ENCODE results near the gene SCGB1C1.

The SCGB1C1 gene

GRCh38 chr11:203945-204586, 11.2 kb downstream of the SCGB1C1 start:
- Histone ChIP-seq H3K36me3 (ENCODE audit: low read length) (no peaks in the 10 kb centered on the region), H3K79me2 (ENCODE audit: insufficient read depth, low read length) (peaks cover 15% of the 10 kb centered on the region), H4K20me1 (ENCODE audit: low read depth, low read length) (no peaks in the 10 kb centered on the region), H3K9me3 (ENCODE audit: insufficient read depth, low read length) (no peaks in the 10 kb centered on the region), H3K4me2 (ENCODE audit: low read depth, low read length, poor library complexity, severe bottlenecking) (no peak overlapping the region), H3K27ac (ENCODE audit: low read depth, low read length) (no peak overlapping the region), H3K9me2 (replicated peaks; ENCODE audit: insufficient read depth, low read length) (no peaks in the 10 kb centered on the region), H3K9ac (ENCODE audit: low read length) (no peak overlapping the region), H3K27me3 (ENCODE audit: low read length) (no peaks in the 10 kb centered on the region), H2AFZ (ENCODE audit: low read depth, low read length, severe bottlenecking) (no peak overlapping the region), H3K4me3 (ENCODE audit: insufficient read depth, low read length, poor library complexity, severe bottlenecking) (no peak overlapping the region), H3F3A (ENCODE audit: insufficient read depth) (peaks cover 9% of the 10 kb centered on the region)
- TF ChIP-seq CTCF (IDR thresholded peaks at IDR 0.05; ENCODE audit: insufficient read depth, low read length, poor library complexity, severe bottlenecking) (no peak), EZH2phosphoT487 (conservative IDR thresholded peaks at IDR 0.05; ENCODE audit: low read length) (no peak)

GRCh38 chr11:204587-205109, 11.8 kb downstream of the SCGB1C1 start:
- Histone ChIP-seq H3F3A (ENCODE audit: insufficient read depth) (peaks cover 9% of the 10 kb centered on the region), H3K9me2 (replicated peaks; ENCODE audit: insufficient read depth, low read length) (no peaks in the 10 kb centered on the region), H2AFZ (ENCODE audit: low read depth, low read length, severe bottlenecking) (no peak overlapping the region), H3K27me3 (ENCODE audit: low read length) (no peaks in the 10 kb centered on the region), H4K20me1 (ENCODE audit: low read depth, low read length) (no peaks in the 10 kb centered on the region), H3K36me3 (ENCODE audit: low read length) (no peaks in the 10 kb centered on the region), H3K9ac (ENCODE audit: low read length) (no peak overlapping the region), H3K79me2 (ENCODE audit: insufficient read depth, low read length) (peaks cover 20% of the 10 kb centered on the region), H3K4me2 (ENCODE audit: low read depth, low read length, poor library complexity, severe bottlenecking) (no peak overlapping the region), H3K4me3 (ENCODE audit: insufficient read depth, low read length, poor library complexity, severe bottlenecking) (no peak overlapping the region), H3K9me3 (ENCODE audit: insufficient read depth, low read length) (no peaks in the 10 kb centered on the region), H3K27ac (ENCODE audit: low read depth, low read length) (no peak overlapping the region)
- TF ChIP-seq CTCF (IDR thresholded peaks at IDR 0.05; ENCODE audit: insufficient read depth, low read length, poor library complexity, severe bottlenecking) (no peak), EZH2phosphoT487 (conservative IDR thresholded peaks at IDR 0.05; ENCODE audit: low read length) (no peak)

- H3K4me2 ChIP-seq (ENCODE audit: low read depth, low read length, poor library complexity, severe bottlenecking): peak overlapping the region; percentile 75
- H3K79me2 ChIP-seq (ENCODE audit: insufficient read depth, low read length): peaks cover 28% of the 10 kb centered on the region
- H3K9ac ChIP-seq (ENCODE audit: low read length): 0 out of 2 replicates have a peak overlapping the region, but pooled peaks have one; percentile 80
- H3K27ac ChIP-seq (ENCODE audit: low read depth, low read length): no peak overlapping the region
- H2AFZ ChIP-seq (ENCODE audit: low read depth, low read length, severe bottlenecking): no peak overlapping the region
- no peaks in the 10 kb centered on the region for H3K9me2 ChIP-seq (replicated peaks; ENCODE audit: insufficient read depth, low read length)
- H3K4me3 ChIP-seq (ENCODE audit: insufficient read depth, low read length, poor library complexity, severe bottlenecking): no peak overlapping the region
- no peaks in the 10 kb centered on the region; the same call in 1 of the 2 replicates for H4K20me1 ChIP-seq (ENCODE audit: low read depth, low read length)
- H3K9me3 ChIP-seq (ENCODE audit: insufficient read depth, low read length): no peaks in the 10 kb centered on the region
- peaks cover 9% of the 10 kb centered on the region for H3F3A ChIP-seq (ENCODE audit: insufficient read depth)
- no peak for TF ChIP-seq EZH2phosphoT487 (conservative IDR thresholded peaks at IDR 0.05; ENCODE audit: low read length)
- TF ChIP-seq CTCF (IDR thresholded peaks at IDR 0.05; ENCODE audit: insufficient read depth, low read length, poor library complexity, severe bottlenecking): no peak
- H3K27me3 ChIP-seq (ENCODE audit: low read length): no peaks in the 10 kb centered on the region
- H3K36me3 ChIP-seq (ENCODE audit: low read length): no peaks in the 10 kb centered on the region
Observed at GRCh38 chr11:205221-206001, 12.5 kb downstream of the SCGB1C1 start.
